SIG-M5 treated with dmso at 0.1 percent for 504 hours (cell line): ENCODE data around the gene TAX1BP1.
A peak's percentile ranks its signal among the peaks of the same experiment; 100 is the strongest.

Experiments
- DNase-seq: peaks from one replicate; lab custom pipeline; 2025; ENCODE audit not compliant: unreplicated experiment; lab: John Stamatoyannopoulos, UW

Gene TAX1BP1

DNA sequence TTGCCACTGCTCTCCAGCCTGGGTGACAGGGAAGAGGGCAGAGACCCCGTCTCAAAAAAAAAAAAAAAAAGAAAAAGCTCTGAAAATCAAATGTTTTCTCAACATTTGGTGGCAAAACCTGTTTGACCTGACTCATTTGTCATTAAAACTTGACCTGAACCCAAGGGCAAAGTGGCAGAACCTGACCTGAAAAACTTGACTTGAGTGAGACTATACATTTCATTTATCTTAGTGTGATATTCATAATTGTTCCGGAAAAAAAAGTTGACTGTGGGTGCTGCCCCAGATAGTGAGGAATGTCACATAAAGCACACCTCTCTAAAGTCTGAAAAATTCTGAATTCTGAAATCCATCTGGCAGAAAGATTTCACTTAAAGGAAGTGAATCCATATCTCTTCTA, 2.3 kb upstream of the TAX1BP1 start:
- no peak for DNase-seq

DNA sequence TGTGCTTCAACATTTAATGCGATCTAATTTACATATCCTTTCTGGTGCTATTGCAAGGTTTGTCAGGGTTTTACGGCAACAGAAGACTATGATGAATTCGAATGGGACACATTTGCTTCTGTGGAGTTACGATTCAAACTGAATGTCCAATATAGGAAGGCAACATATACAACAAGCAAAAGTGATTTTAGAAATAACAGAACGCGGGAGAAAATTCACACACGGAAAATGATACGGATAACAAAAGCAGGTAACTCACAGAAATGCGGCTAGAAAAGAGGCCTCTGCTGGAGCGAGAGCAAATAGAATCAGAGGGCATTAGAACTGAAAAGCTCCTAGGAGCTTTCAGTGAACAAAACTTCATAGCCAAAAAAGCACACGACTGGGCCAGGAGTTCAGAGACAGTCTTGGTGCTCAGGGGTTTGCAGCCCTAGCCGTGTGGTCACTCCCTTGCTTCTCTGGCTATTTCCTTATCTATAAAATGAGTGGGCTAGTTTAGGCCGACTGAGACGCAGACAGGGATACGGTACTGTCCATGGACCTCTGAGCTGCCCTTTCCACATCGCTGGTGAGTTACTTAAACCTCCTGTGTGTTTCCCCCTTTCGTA, 557 bp upstream of the TAX1BP1 start:
- DNase-seq = no peak

GRCh38 chr7:27740449-27741086, 606 bp downstream of the TAX1BP1 start:
- DNase-seq = peak; percentile 75

- peak; percentile 27 for DNase-seq
These were observed 2.2 kb downstream of the TAX1BP1 start for GRCh38 chr7:27742091-27742710.

GRCh38 chr7:27745064-27745583, 5.2 kb downstream of the TAX1BP1 start:
- peak; percentile 44 for DNase-seq

- DNase-seq = no peak
These were observed 6.5 kb downstream of the TAX1BP1 start for GRCh38 chr7:27746486-27746885.

DNA sequence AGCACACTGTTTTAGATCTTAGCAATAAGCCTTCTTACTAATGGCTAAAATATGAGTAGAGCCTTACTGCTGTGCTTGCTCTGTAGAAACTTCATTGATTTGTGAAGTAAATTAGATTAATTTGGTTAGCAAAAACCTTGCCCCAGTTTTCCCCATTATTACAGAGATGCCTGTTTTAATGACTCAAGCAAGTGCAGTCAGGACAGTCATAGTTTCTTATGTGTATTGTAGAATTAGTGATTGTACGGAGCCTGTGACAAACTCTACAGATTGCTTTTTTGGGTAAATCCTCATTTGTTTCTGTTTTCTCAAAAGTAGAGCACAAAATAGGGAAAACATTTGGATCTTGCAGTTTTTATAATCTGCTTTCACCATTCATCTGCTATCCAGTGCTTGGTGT, 7.0 kb downstream of the TAX1BP1 start:
- DNase-seq = no peak

- no peak for DNase-seq
These were observed 7.8 kb downstream of the TAX1BP1 start for GRCh38 chr7:27747589-27748368.

DNA sequence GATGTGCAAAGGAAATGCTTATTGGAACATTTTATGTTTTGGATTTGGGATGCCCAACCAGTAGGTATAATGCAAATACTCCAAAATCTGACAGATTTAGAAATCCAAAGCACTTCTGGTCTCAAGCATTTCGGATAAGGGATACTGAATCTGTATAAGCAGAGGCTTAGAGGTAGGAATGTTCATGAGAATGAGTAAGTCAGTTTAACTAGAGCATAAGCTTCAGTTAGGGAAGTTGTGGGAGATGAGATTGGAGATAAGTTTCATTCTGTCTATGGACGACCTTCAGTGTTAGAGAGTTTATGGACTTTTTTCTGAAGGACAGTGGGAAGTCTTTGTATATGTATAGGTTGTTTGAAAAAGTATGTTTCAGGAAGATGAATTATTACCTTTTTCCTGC, 10.4 kb downstream of the TAX1BP1 start:
- no peak for DNase-seq

- DNase-seq = no peak
These were observed 12.1 kb downstream of the TAX1BP1 start for GRCh38 chr7:27751888-27752660.

DNA sequence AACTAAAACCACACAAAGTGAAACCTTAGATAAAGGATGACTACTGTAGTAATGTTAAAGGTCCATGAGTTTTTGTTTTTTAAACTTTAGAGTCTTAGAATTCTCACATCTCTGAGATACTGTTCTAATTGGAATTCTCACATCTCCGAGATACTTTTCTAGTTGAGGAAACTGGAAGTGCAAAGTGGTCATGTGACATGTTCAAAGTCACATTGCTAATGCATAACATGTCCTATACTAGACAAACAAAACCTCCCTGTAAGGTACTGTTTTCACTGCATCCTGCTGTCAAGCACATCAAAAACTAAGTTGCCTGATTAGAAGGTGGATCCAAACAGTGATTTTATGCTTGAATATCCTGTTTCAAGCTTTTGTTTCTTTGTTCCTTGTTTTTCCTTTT, 13.9 kb downstream of the TAX1BP1 start:
- DNase-seq = no peak

DNA sequence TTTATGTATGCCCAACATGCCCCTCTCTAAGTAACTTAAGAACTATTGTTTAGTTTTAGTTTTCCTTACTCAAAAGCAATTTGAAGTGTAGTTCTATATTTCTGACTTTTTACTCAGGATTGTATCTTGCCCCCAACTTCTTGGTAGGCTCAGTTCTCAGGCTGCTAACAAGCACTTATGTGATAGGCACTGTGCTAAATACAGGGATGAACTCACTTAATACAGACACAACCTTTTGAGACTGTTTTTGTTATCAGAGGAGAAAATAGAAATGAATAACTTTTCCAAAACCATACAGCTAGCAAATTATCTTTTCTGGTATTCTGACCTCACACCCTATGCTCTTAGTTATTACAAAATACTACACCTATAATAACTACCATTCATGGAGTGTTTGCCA, 16.3 kb downstream of the TAX1BP1 start:
- DNase-seq = no peak

DNA sequence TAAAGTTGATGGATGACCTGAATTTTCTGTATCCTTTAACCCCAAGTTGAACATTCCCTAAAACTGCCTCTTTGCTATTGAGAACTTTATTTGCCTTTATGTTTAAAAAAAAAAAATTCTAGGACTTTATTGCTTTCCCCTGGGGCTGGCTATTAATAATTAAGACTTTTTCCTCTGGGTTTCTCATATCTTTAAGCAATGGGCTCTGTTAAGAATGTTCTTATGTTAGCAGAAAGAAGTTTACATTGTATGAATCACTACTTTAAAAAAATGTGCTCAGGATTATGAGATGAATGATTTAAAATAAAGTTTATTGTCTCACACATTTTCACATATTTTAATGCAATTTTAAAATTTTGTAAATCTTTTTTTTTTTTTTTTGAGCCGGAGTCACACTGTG, 19.5 kb downstream of the TAX1BP1 start:
- DNase-seq = no peak

GRCh38 chr7:27762062-27762461, 22.1 kb downstream of the TAX1BP1 start:
- DNase-seq = no peak

- no peak for DNase-seq
These were observed 24.1 kb downstream of the TAX1BP1 start for GRCh38 chr7:27763983-27764508.

DNA sequence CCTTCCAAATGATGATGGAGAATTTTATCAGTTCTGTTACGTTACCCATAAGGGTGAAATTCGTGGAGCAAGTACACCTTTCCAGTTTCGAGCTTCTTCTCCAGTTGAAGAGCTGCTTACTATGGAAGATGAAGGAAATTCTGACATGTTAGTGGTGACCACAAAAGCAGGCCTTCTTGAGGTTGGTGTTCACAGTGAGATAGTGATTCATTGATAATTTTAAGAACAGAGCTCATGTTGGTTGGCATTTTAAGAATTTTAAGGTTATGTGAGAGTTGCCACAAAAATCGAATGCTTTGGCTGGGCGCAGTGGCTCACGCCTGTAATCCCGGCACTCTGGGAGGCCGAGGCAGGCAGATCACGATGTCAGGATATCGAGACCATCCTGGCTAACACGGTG, 25.9 kb downstream of the TAX1BP1 start:
- DNase-seq = no peak

DNA sequence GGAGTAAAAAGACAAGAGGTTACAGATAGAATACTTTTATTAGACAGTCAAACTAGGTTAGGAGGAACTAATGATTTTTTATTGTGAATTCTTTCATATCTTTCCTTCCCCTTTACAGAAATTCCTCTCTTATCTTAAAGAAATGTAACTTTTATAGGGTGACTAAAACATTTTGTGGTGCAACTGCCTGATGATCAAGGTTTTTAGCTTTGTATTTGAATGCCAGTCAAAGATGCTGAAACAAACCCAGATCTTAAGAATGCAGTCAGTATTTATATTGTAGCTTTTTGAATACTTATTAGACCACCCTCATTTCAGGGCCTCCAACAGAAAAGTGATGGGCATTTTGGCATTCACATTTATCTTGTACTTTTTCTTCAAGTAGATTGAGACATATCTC, 27.4 kb downstream of the TAX1BP1 start:
- no peak for DNase-seq

DNA sequence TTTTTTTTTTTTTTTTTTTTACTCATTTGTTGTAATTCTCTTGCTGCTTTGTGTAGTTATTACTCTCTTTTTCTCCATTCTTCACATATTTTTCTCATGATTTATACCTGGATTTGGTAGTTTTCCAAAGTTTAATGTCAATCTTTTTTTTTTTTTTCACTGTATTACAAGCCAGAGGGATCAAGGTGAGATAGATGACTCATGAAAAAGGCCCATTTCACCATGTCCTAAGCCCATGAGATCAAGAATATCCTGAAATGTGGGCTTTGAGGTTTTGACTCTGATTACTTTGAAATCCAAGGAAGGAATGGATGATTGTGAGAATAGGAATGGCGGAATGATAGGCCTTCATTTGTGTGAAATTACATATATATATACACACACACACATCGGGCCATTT, 31.1 kb downstream of the TAX1BP1 start:
- DNase-seq = no peak

DNA sequence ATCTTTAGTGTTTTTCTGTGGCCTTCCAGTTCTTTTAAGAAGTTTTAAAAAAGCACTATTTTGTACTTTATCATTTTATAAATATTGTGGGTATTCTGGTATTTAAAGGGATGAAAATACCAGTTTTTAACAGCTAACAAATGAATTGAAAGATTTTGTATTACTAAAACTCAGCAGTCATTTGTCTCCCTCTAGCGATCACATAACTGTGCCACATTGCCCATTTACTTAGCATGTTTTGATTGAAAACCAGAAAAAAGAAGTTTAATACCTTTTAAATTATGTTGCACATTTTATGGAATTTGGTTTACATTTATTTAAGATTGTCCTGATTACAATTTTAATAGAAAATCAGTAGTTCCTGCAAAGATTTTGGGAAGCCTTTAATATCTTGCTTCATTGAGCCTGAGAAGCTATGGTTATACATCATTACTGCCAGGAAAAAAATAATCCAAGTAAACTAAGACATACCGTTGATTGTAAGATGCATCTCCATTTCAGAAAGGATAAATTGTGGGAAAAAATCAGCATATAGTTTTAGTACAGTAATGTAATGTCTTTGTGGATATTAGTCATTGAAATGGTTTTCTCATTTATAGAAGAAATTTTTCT, 34.9 kb downstream of the TAX1BP1 start:
- peak; percentile 13 for DNase-seq

DNA sequence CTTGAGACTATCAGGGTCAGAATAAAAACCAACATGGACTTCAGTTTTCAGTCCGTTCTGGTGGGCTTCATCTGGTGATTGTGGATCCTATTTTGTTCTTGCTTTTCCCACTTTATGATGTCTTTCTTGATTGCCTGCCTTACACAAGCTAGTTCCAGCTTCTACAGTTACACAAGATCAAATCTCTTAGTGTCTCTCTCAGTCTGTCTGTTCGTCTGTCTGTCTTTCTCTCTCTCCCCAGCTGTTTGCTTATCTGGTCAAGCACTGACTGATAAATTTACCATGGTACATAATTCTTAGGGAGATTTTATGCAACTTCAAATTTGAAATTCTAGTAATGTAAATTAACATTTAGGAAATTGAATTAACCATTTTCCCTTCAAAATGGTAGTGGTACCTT, 35.8 kb downstream of the TAX1BP1 start:
- no peak for DNase-seq
